A673 (cell line): ENCODE data around the gene SLCO1A2. TPM values are rescaled to one million over a fixed set of nuclear protein-coding genes. Genes with fewer than 3 reads are reported as not detected.

ENCODE experiments used
- BruUV-seq: library from RNA; stranded (reverse); fragments of 400-500 nt; replicated peaks from 2 replicates; lab custom pipeline; 2021; lab: Mats Ljungman, UMichigan
- CTCF ChIA-PET: fragments of 300-600 bp; sonication (Branson Sonifier 250); formaldehyde crosslinking; loops from one replicate; lab custom pipeline; 2022; ENCODE audit warnings: antibody characterized with exemption; lab: Charles Lee
- POLR2A ChIA-PET: fragments of 300-600 bp; sonication (Branson Sonifier 250); formaldehyde crosslinking; loops from one replicate; lab custom pipeline; 2022; ENCODE audit warnings: antibody characterized with exemption; ENCODE audit not compliant: low non-redundant PET; lab: Charles Lee
- DNase-seq: peaks from one replicate; pipeline ENCODE4 v3.0.0-alpha.2; 2015; ENCODE audit warnings: low spot score
- H3K27ac ChIP-seq: fragments of 200-600 bp; sonication (generic); 2 replicates; pipeline ENCODE4 v1.5.1; 2016; ENCODE audit warnings: mixed run types, low read depth, mild to moderate bottlenecking, mixed read lengths, antibody characterized with exemption, low read length; ENCODE audit not compliant: poor library complexity, severe bottlenecking
- H3K27me3 ChIP-seq: fragments of 200-600 bp; sonication (generic); replicated peaks from 2 replicates; pipeline ENCODE4 v1.6.1; 2017; ENCODE audit warnings: mixed run types, low read depth, mild to moderate bottlenecking, mixed read lengths, antibody characterized with exemption, low read length; ENCODE audit not compliant: insufficient read depth, poor library complexity
- H3K36me3 ChIP-seq: fragments of 200-600 bp; sonication (generic); 2 replicates; pipeline ENCODE4 v1.6.1; 2016; ENCODE audit warnings: mixed run types, mild to moderate bottlenecking, mixed read lengths, antibody characterized with exemption, low read length; ENCODE audit not compliant: insufficient read depth, poor library complexity, severe bottlenecking
- H3K4me1 ChIP-seq: fragments of 200-600 bp; sonication (generic); 2 replicates; pipeline ENCODE4 v1.6.1; 2017; ENCODE audit warnings: mixed run types, mild to moderate bottlenecking, mixed read lengths, antibody characterized with exemption, low read length; ENCODE audit not compliant: insufficient read depth, poor library complexity, severe bottlenecking
- H3K4me3 ChIP-seq: fragments of 200-600 bp; sonication (generic); 2 replicates; pipeline ENCODE4 v1.5.1; 2016; ENCODE audit warnings: low read depth, mixed run types, mild to moderate bottlenecking, mixed read lengths, low read length; ENCODE audit not compliant: poor library complexity, severe bottlenecking
- H3K9me3 ChIP-seq: fragments of 200-600 bp; sonication (generic); 2 replicates; pipeline ENCODE4 v1.6.1; 2016; ENCODE audit warnings: mixed run types, low read depth, mild to moderate bottlenecking, mixed read lengths, antibody characterized with exemption, low read length; ENCODE audit not compliant: poor library complexity, severe bottlenecking
- EZH2 ChIP-seq: fragments of 200-600 bp; sonication (generic); IDR thresholded peaks from 2 replicates; pipeline ENCODE4 v1.6.1; 2017; ENCODE audit warnings: borderline replicate concordance, low read depth, mild to moderate bottlenecking, mixed read lengths, antibody characterized with exemption, low read length; ENCODE audit not compliant: poor library complexity, severe bottlenecking
- intact Hi-C: fragments of 100-400 bp; cut with micrococcal nuclease; formaldehyde crosslinking; loops from one replicate; pipeline ENCODE4 v1.10.0; 2022; ENCODE audit not compliant: unreplicated experiment
- total RNA-seq: library from RNA; stranded (reverse); gene quantifications from 2 replicates; pipeline ENCODE4 v1.2.3, GENCODE V29; 2021
- TF ChIP-seq, protein P1 (sequence below): fragments of 300-800, 200-600 bp; sonication (generic); conservative IDR thresholded peaks from 2 replicates; pipeline ENCODE4 v1.5.1; 2017; ENCODE audit warnings: low read depth, mild to moderate bottlenecking, antibody characterized with exemption, low read length, moderate library complexity, mixed read lengths

Gene SLCO1A2
- total RNA-seq, 1 experiment from 2014 or later = not detected

DNA sequence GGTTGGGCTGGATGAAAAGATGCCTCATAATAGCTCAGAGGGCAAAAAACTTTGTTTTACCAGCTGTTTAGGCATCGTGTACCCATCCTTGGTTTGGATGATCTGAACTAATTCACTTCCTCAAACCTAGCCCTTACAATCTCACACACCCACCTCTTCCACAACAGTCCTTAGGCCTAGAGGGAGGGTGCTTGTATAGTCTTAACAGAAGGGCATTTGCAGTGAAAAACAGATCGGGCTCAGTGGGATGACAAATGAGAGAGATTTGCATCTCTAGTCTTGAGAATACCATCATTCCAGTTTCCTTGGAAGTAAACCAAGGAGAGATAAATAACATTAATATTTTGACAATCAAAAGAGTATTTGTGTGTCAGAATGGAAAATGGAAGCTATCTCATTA lies 11.0 kb downstream of the SLCO1A2 start:
- CTCF ChIA-PET = no interaction called here
- Histone ChIP-seq H3K4me1 (no peaks in the 10 kb centered on the region), H3K4me3 (no peak overlapping the region), H3K9me3 (no peaks in the 10 kb centered on the region), H3K36me3 (no peaks in the 10 kb centered on the region), H3K27me3 (no peaks in the 10 kb centered on the region), H3K27ac (no peak overlapping the region)
- POLR2A ChIA-PET = no interaction called here
- no TSS peak for BruUV-seq
- no peak for TF ChIP-seq EZH2
- TF ChIP-seq, protein P1, sequence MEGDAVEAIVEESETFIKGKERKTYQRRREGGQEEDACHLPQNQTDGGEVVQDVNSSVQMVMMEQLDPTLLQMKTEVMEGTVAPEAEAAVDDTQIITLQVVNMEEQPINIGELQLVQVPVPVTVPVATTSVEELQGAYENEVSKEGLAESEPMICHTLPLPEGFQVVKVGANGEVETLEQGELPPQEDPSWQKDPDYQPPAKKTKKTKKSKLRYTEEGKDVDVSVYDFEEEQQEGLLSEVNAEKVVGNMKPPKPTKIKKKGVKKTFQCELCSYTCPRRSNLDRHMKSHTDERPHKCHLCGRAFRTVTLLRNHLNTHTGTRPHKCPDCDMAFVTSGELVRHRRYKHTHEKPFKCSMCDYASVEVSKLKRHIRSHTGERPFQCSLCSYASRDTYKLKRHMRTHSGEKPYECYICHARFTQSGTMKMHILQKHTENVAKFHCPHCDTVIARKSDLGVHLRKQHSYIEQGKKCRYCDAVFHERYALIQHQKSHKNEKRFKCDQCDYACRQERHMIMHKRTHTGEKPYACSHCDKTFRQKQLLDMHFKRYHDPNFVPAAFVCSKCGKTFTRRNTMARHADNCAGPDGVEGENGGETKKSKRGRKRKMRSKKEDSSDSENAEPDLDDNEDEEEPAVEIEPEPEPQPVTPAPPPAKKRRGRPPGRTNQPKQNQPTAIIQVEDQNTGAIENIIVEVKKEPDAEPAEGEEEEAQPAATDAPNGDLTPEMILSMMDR = no peak
- intact Hi-C loops = no loop called here
- DNase-seq = no peak

DNA sequence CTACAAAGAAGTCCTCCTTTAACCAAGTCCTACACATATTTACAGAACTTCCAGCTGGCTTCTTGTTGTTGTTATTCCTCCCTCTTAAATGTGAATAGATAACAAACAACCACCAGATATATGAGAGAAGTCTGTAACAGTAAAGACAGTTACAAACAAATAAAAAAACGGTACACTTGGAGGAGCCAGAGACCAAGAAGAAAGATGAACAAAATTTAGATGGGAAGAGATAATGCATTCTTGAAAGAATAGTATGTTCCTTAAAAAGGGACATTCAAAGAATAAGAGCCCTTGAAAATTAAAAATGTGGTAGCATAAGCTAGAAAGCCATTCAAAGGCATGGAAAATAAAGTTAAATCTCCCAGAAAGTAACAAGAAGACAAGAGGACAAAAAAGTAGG lies 25.9 kb downstream of the SLCO1A2 start:
- CTCF ChIA-PET = no interaction called here
- POLR2A ChIA-PET = no interaction called here
- H3K27ac ChIP-seq = no peak overlapping the region
- no peaks in the 10 kb centered on the region for H3K9me3 ChIP-seq
- no peaks in the 10 kb centered on the region for H3K36me3 ChIP-seq
- intact Hi-C loops = loop anchor here (5.0 kb wide), 1 partner anchor 374 kb away; no protein-coding TSS in a partner anchor
- BruUV-seq = no TSS peak
- H3K4me3 ChIP-seq = no peak overlapping the region
- TF ChIP-seq, protein P1 = no peak
- no peak for TF ChIP-seq EZH2
- H3K4me1 ChIP-seq = no peaks in the 10 kb centered on the region
- H3K27me3 ChIP-seq = peaks cover 16% of the 10 kb centered on the region
- DNase-seq = no peak

DNA sequence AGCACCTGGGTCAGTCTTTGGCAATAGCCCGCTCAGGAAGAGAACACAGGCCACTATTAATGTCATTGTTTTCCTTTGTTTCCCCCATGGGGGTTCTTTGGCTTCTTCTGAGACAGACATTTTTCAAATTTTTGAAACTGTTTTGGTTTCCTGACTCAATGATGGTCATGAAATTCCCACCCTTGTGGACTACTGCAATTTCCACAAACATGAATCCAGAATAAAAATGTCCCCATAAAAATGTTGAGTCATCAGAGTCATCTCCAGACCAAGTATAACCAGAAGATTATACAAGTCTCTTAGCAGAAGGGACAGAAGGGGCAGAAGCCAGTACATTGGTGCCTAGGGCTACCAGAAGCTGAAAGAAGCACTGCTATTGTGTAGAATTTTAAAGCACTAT lies 29.1 kb downstream of the SLCO1A2 start:
- TF ChIP-seq, protein P1 = no peak
- TF ChIP-seq EZH2 = no peak
- DNase-seq = no peak

More for the DNA sequence above, 29.1 kb downstream of the SLCO1A2 start:
- CTCF ChIA-PET = no interaction called here
- Histone ChIP-seq H3K27me3 (peaks cover 23% of the 10 kb centered on the region), H3K9me3 (no peaks in the 10 kb centered on the region), H3K4me1 (no peaks in the 10 kb centered on the region), H3K4me3 (no peak overlapping the region), H3K27ac (no peak overlapping the region), H3K36me3 (no peaks in the 10 kb centered on the region)
- no TSS peak for BruUV-seq
- intact Hi-C loops = loop anchor here (5.0 kb wide), 1 partner anchor 377 kb away; no protein-coding TSS in a partner anchor
- POLR2A ChIA-PET = no interaction called here
